ENCODE data around the gene THY1. TPM values are rescaled to one million over a fixed set of nuclear protein-coding genes. Genes with fewer than 3 reads are reported as not detected.
"Not testable (repeated sequence)": the region's sequence is repeated elsewhere in the genome, so short reads cannot be mapped to it uniquely, and the experiment has no call there.

The THY1 gene
- total RNA-seq, 2 donors from 2014 or later: 0.20 TPM; not detected in 1

GRCh38 chr11:119453881-119454280, 30.9 kb upstream of the THY1 start:
- H3K9me3 ChIP-seq (ENCODE audit: control insufficient read depth, low read length, poor library complexity, severe bottlenecking): no peaks in the 10 kb centered on the region
- Mint-ChIP-seq H3K4me1 (no peaks in the 10 kb centered on the region), H3K4me3 (no peak overlapping the region), H3K36me3 (ENCODE audit: low read depth) (no peaks in the 10 kb centered on the region), H3K27me3 (peaks cover 50% of the 10 kb centered on the region), H3K27ac (no peak overlapping the region)
- no peak for ATAC-seq
- DNase-seq: no peak

- no peak overlapping the region for H3K27ac Mint-ChIP-seq
- no peak overlapping the region for H3K4me3 Mint-ChIP-seq
- ATAC-seq (no peak), DNase-seq (no peak)
- H3K36me3 Mint-ChIP-seq (ENCODE audit: low read depth): no peaks in the 10 kb centered on the region
- H3K9me3 ChIP-seq (ENCODE audit: control insufficient read depth, low read length, poor library complexity, severe bottlenecking): no peaks in the 10 kb centered on the region
- no peaks in the 10 kb centered on the region for H3K4me1 Mint-ChIP-seq
- peaks cover 67% of the 10 kb centered on the region for H3K27me3 Mint-ChIP-seq
These were observed 27.8 kb upstream of the THY1 start for GRCh38 chr11:119450590-119451326.

- Mint-ChIP-seq H3K27ac (no peak overlapping the region), H3K36me3 (ENCODE audit: low read depth) (peaks cover 2% of the 10 kb centered on the region), H3K4me1 (no peaks in the 10 kb centered on the region), H3K4me3 (no peak overlapping the region), H3K27me3 (peaks cover 73% of the 10 kb centered on the region)
- DNase-seq: no peak
- no peak for ATAC-seq
- no peaks in the 10 kb centered on the region for H3K9me3 ChIP-seq (ENCODE audit: control insufficient read depth, low read length, poor library complexity, severe bottlenecking)
These were observed 26.5 kb upstream of the THY1 start for GRCh38 chr11:119449498-119449897.

GRCh38 chr11:119448380-119448779, 25.4 kb upstream of the THY1 start:
- Mint-ChIP-seq H3K4me3 (no peak overlapping the region), H3K4me1 (no peaks in the 10 kb centered on the region), H3K27me3 (peaks cover 71% of the 10 kb centered on the region), H3K27ac (no peak overlapping the region), H3K36me3 (ENCODE audit: low read depth) (peaks cover 2% of the 10 kb centered on the region)
- DNase-seq: no peak
- ATAC-seq: no peak
- H3K9me3 ChIP-seq (ENCODE audit: control insufficient read depth, low read length, poor library complexity, severe bottlenecking): no peaks in the 10 kb centered on the region

GRCh38 chr11:119447664-119448242, 24.8 kb upstream of the THY1 start:
- H3K4me1 Mint-ChIP-seq: no peaks in the 10 kb centered on the region
- no peak for DNase-seq
- no peak for ATAC-seq
- no peaks in the 10 kb centered on the region for H3K9me3 ChIP-seq (ENCODE audit: control insufficient read depth, low read length, poor library complexity, severe bottlenecking)
- H3K36me3 Mint-ChIP-seq (ENCODE audit: low read depth): peaks cover 2% of the 10 kb centered on the region
- H3K4me3 Mint-ChIP-seq: no peak overlapping the region
- H3K27me3 Mint-ChIP-seq: peaks cover 68% of the 10 kb centered on the region
- H3K27ac Mint-ChIP-seq: no peak overlapping the region

- DNase-seq (no peak), ATAC-seq (no peak)
- Mint-ChIP-seq H3K4me3 (no peak overlapping the region), H3K36me3 (ENCODE audit: low read depth) (peaks cover 2% of the 10 kb centered on the region), H3K4me1 (no peaks in the 10 kb centered on the region), H3K27me3 (peaks cover 66% of the 10 kb centered on the region), H3K27ac (no peak overlapping the region)
- H3K9me3 ChIP-seq (ENCODE audit: control insufficient read depth, low read length, poor library complexity, severe bottlenecking): no peaks in the 10 kb centered on the region
These were observed 24.1 kb upstream of the THY1 start for GRCh38 chr11:119446871-119447663.

GRCh38 chr11:119446434-119446833, 23.5 kb upstream of the THY1 start:
- H3K9me3 ChIP-seq (ENCODE audit: control insufficient read depth, low read length, poor library complexity, severe bottlenecking): no peaks in the 10 kb centered on the region
- DNase-seq (no peak), ATAC-seq (no peak)
- H3K4me1 Mint-ChIP-seq: no peaks in the 10 kb centered on the region
- no peak overlapping the region for H3K27ac Mint-ChIP-seq
- H3K27me3 Mint-ChIP-seq: peaks cover 68% of the 10 kb centered on the region
- H3K36me3 Mint-ChIP-seq (ENCODE audit: low read depth): peaks cover 2% of the 10 kb centered on the region
- no peak overlapping the region for H3K4me3 Mint-ChIP-seq

- DNase-seq: no peak
- Mint-ChIP-seq H3K27me3 (peaks cover 70% of the 10 kb centered on the region), H3K4me1 (peaks cover 2% of the 10 kb centered on the region), H3K27ac (no peak overlapping the region), H3K4me3 (no peak overlapping the region), H3K36me3 (ENCODE audit: low read depth) (peaks cover 2% of the 10 kb centered on the region)
- ATAC-seq: no peak
- no peaks in the 10 kb centered on the region for H3K9me3 ChIP-seq (ENCODE audit: control insufficient read depth, low read length, poor library complexity, severe bottlenecking)
These were observed 22.9 kb upstream of the THY1 start for GRCh38 chr11:119445850-119446249.

GRCh38 chr11:119445379-119445778, 22.4 kb upstream of the THY1 start:
- Mint-ChIP-seq H3K27me3 (peaks cover 65% of the 10 kb centered on the region), H3K27ac (no peak overlapping the region), H3K36me3 (ENCODE audit: low read depth) (peaks cover 2% of the 10 kb centered on the region), H3K4me1 (peaks cover 2% of the 10 kb centered on the region), H3K4me3 (no peak overlapping the region)
- no peak for ATAC-seq
- DNase-seq: no peak
- H3K9me3 ChIP-seq (ENCODE audit: control insufficient read depth, low read length, poor library complexity, severe bottlenecking): no peaks in the 10 kb centered on the region

GRCh38 chr11:119441898-119442243, 18.9 kb upstream of the THY1 start:
- DNase-seq (no peak), ATAC-seq (no peak)
- no peak overlapping the region for H3K27ac Mint-ChIP-seq
- no peaks in the 10 kb centered on the region for H3K9me3 ChIP-seq (ENCODE audit: control insufficient read depth, low read length, poor library complexity, severe bottlenecking)
- H3K36me3 Mint-ChIP-seq (ENCODE audit: low read depth): peaks cover 2% of the 10 kb centered on the region
- H3K27me3 Mint-ChIP-seq: peaks cover 44% of the 10 kb centered on the region
- H3K4me3 Mint-ChIP-seq: no peak overlapping the region
- peaks cover 2% of the 10 kb centered on the region for H3K4me1 Mint-ChIP-seq

- no peaks in the 10 kb centered on the region for H3K36me3 Mint-ChIP-seq (ENCODE audit: low read depth)
- H3K27ac Mint-ChIP-seq: no peak overlapping the region
- H3K9me3 ChIP-seq (ENCODE audit: control insufficient read depth, low read length, poor library complexity, severe bottlenecking): no peaks in the 10 kb centered on the region
- ATAC-seq: no peak
- peaks cover 19% of the 10 kb centered on the region for H3K27me3 Mint-ChIP-seq
- peaks cover 2% of the 10 kb centered on the region for H3K4me1 Mint-ChIP-seq
- no peak for DNase-seq
- no peak overlapping the region for H3K4me3 Mint-ChIP-seq
These were observed 15.6 kb upstream of the THY1 start for GRCh38 chr11:119438599-119438998.

- not testable (repeated sequence) for H3K27ac Mint-ChIP-seq; H3K4me1 Mint-ChIP-seq; ATAC-seq; H3K9me3 ChIP-seq (ENCODE audit: control insufficient read depth, low read length, poor library complexity, severe bottlenecking); DNase-seq; H3K36me3 Mint-ChIP-seq (ENCODE audit: low read depth); H3K4me3 Mint-ChIP-seq
- peaks cover 11% of the 10 kb centered on the region for H3K27me3 Mint-ChIP-seq
These were observed 14.5 kb upstream of the THY1 start for GRCh38 chr11:119437521-119437920.

- H3K27ac Mint-ChIP-seq: no peak overlapping the region
- no peak for DNase-seq
- ATAC-seq: no peak
These were observed 13.7 kb upstream of the THY1 start for GRCh38 chr11:119436711-119437110.

More at GRCh38 chr11:119436711-119437110, 13.7 kb upstream of the THY1 start:
- H3K4me3 Mint-ChIP-seq: no peak overlapping the region
- peaks cover 17% of the 10 kb centered on the region for H3K27me3 Mint-ChIP-seq
- H3K36me3 Mint-ChIP-seq (ENCODE audit: low read depth): no peaks in the 10 kb centered on the region
- H3K9me3 ChIP-seq (ENCODE audit: control insufficient read depth, low read length, poor library complexity, severe bottlenecking): no peaks in the 10 kb centered on the region
- H3K4me1 Mint-ChIP-seq: peaks cover 2% of the 10 kb centered on the region

All from T-helper 17 cell (primary cell).